D341Med (cell line): Measurements from ENCODE around the gene RABEP2.
"Not testable (repeated sequence)": the region's sequence is repeated elsewhere in the genome, so short reads cannot be mapped to it uniquely, and the experiment has no call there.

ENCODE experiments used
- DNase-seq: peaks from one replicate; pipeline ENCODE4 v3.0.0; 2012; ENCODE audit warnings: low spot score

Gene RABEP2, protein sequence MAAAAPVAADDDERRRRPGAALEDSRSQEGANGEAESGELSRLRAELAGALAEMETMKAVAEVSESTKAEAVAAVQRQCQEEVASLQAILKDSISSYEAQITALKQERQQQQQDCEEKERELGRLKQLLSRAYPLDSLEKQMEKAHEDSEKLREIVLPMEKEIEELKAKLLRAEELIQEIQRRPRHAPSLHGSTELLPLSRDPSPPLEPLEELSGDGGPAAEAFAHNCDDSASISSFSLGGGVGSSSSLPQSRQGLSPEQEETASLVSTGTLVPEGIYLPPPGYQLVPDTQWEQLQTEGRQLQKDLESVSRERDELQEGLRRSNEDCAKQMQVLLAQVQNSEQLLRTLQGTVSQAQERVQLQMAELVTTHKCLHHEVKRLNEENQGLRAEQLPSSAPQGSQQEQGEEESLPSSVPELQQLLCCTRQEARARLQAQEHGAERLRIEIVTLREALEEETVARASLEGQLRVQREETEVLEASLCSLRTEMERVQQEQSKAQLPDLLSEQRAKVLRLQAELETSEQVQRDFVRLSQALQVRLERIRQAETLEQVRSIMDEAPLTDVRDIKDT

DNA sequence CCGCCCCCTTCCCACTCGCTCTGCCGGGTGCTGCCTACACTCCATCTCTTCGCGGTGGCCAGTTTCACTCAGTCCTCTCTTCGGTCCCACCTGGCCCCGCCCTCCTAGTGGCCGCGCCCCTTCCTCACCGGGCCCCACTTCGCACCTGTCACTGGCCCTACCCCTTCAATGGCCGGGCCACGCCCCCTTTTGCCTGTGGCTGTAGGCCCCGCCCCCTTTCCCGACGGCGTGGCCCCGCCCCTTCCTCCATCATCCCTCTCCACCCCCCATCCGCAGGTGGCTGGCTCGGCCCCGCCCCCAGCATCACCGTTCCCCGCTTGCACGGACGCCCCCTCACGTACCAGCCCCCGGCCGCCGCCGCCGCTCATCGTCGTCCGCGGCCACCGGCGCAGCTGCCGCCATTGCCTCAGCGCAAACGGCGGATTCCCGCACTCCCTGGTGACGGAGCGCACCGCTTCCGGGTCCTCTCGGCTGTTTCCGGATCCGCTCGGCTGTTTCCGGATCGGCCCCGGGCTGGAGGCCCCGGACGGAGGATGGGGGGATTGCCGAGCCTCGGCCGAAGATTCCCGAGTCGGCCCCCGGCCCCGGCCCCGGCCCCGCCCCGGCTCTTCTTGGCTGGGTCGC lies at the start of gene RABEP2:
RABEP2 (minus strand) TSS at position 477 of the 624 bp plus-strand sequence; CDS start at position 402, 75 bp downstream.
- peak; percentile 98 for DNase-seq

DNA sequence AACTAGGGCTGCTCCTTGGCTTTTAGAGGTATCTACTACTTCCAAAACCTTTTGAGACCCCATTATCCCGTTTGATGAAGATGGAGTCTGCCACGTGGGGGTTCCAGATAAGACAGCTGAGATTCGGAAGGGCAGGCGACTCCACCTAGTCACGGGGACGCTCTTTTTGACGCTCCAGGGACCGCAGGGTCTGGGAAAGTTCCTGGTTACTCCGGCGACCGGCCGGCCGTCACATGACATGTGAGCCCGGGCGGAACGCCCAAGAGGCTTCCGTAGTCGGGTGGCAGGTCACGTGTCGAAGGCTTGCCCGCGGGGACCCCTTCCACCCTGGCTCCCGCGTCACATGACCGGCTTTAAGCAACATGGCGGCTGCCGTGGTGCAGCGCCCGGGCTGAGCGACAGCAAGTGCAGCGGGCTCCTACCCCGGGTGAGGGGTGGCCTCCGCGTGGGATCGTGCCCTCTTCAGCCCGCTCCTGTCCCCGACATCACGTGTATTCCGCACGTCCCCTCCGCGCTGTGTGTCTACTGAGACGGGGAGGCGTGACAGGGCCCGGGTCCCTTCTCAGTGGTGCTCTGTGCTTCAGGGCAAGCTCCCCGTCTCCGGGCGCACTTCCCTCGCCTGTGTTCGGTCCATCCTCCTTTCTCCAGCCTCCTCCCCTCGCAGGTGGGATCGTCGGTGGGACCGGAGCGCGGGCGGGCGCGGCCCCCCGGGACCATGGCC lies 49.6 kb upstream of the RABEP2 start, which contains the start of gene SPNS1:
SPNS1 (plus strand) TSS at position 342 of the 721 bp plus-strand sequence; CDS start at position 716, 374 bp downstream.
- DNase-seq, result peak; percentile 98

DNA sequence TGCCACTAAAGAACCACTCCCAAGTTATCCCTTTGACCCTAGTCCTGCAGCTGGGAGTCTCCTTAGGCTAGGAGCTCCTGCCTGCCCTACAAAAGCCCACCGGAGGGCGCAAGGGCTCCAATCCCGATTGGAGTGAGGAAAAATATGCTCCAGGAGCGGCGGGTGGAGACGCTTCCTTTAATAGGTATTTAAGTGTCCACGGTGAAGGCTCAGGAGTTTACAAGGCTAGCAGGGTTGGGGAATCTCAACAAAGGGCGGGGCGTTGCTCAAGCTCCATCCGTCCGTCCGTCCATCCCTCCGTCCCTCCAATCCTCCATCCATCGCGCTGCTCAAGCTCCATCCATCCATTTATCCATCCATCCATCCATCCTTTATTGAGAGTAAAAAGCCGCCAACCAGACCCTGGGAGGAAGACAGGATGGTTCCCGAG lies 49.0 kb upstream of the RABEP2 start:
- DNase-seq, result peak; percentile 80

DNA sequence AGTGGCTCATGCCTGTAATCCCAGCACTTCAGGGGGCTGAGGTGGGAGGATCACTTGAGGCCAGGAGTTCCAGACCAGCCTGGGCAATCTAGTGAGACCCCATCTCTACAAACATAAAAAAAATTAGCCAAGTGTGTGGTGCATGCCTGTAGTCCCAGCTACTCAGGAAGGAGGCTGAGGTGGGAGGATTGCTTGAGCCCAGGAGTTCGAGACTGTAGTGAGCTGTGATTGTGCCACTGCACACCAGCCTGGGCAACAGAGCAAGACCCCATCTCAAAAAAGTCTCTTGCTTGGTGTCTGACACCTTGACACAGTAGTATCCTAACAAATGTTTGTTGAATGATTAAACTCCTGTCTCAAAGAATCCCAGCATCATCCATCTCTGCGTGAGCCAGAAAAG lies 44.7 kb upstream of the RABEP2 start:
- DNase-seq, result not testable (repeated sequence)

DNA sequence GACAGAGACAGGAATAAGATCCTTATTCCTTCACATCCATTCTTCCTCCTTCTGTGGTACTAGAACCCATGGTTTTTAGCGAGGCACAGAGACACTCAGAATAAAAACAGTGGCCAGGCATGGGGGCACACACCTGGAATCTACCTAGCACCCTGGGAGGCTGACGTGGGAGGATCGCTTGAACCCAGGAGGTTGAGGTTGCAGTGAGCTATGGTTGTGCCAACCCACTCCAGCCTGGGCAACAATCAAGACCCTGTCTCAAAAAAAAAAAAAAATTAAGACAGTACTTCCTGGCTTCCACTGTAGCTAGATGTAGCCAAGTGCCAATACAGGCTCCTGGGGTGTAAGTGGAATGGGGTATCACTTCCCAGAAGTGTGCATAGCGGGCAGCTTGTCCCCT lies 42.1 kb upstream of the RABEP2 start:
- DNase-seq, result no peak

DNA sequence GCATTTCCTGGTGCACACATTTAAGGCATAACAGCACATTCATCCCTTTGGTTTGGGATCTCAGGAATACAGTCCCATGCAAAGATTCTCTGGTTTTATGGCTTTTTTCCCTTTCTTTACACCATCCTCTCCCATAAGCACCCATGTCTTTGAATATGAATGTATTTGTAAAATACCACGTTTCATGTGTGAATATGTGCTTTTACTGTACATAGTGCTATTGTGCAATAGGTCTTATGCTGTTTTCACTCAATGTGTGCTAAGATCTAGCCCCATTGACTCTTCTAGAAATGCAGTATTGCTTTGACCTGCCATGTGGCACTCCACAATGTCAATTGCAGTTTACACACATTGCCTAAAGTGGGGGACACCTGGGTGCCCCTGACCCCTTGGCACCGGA lies 39.5 kb upstream of the RABEP2 start:
- DNase-seq, result no peak

DNA sequence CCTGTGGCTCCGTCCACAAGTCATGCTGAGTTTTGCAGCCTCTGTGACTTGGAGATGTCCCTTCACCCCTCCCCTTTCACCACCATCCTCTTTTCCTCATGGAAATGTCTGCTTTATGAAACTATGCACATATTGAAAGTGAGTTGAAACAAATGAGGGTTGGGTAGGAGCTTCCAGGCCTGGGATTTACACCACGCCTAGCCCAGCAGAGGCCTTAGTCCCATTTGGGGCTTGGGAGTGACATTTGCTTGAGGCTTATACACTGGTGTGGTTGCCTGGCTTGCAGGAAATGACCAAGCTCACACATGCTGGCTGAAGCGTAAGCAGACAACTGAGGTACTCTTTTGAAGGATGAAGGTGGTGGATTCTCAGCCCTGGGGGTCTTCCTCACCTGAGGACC lies 39.0 kb upstream of the RABEP2 start:
- no peak for DNase-seq

DNA sequence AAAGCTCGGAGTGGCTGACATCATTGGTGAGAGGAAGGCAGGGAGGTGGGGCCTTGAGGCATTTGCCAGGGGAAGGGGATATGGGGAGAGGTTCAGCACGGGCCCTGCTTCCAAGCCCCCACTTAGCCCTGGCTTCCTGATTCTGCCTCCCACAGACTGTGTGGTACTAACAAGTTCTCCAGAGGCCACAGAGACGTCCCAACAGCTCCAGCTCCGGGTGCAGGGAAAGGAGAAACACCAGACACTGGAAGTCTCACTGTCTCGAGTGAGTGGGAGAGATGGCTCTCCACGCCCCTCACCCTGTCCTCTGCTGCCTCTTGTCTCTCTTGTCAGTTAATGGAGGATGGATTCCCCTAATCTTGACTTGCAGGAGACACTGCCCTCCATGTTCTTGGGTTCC lies 33.8 kb upstream of the RABEP2 start:
- no peak for DNase-seq

DNA sequence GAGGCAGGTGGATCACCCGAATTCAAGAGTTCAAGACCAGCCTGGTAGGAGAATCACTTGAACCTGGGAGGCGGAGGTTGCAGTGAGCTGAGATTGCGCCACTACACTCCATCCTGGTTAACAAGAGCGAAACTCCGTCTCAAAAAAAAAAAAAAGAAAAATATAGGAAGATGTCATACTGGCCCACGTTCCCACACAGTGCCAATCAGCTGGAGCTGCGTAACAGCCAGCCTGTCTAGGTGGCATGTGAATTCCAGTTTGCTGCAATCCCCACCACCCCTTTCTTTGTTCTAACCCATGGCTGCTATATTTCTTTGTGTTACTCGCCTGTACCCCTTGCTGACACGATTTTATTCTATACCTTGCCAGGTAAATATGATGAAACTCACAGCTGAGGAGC lies 33.2 kb upstream of the RABEP2 start:
- no peak for DNase-seq

DNA sequence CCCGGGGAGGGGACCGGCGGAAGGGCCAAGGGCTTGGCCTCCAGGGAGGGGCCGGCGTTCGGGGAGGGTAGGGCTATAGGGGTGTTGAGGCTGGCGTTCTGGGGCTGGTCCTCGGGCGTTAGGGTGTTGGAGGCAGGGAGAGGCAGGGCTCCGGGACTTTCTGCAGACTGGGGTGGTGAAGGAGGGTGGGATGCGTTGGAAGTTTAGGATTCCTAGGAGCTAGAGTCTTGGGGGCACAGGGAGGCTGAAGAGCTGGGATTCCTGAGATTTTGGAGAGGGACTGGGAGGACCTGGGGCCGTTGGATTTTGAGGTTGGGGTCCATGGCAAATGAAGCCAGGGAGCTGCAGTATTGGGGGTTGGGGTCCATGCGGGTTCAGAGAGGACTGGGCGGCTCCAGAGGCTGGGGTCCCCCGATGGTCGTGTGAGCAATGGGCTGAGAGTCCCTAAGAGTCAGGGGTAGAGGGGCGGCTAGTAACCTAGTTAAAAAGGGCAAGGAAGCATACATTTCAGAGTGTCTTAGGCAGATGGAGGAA lies 26.4 kb upstream of the RABEP2 start:
- no peak for DNase-seq

DNA sequence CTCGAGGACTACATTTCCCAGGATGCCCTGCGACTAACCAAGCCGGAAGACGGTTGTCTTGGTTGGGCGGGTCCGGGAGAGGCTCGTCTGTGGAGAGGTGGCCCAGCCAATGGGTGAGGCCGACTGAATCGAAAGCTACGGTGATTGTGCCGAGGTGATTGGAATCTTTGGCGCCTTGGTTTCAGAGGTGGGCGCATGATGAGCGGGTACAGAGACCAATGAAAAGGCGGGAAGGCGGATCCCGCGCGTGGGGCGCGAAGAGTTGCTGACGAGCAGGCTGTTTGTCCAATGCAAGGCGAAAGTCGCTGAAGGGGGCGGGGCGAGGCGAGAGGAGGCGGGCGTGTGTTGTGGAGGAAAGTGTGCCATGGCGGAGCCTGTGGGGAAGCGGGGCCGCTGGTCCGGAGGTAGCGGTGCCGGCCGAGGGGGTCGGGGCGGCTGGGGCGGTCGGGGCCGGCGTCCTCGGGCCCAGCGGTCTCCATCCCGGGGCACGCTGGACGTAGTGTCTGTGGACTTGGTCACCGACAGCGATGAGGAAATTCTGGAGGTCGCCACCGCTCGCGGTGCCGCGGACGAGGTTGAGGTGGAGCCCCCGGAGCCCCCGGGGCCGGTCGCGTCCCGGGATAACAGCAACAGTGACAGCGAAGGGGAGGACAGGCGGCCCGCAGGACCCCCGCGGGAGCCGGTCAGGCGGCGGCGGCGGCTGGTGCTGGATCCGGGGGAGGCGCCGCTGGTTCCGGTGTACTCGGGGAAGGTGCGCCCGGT lies 25.8 kb upstream of the RABEP2 start, which contains the start of gene NFATC2IP:
NFATC2IP (plus strand) TSS at position 290 of the 762 bp plus-strand sequence; CDS start at position 365, 75 bp downstream.
- peak; percentile 96 for DNase-seq

DNA sequence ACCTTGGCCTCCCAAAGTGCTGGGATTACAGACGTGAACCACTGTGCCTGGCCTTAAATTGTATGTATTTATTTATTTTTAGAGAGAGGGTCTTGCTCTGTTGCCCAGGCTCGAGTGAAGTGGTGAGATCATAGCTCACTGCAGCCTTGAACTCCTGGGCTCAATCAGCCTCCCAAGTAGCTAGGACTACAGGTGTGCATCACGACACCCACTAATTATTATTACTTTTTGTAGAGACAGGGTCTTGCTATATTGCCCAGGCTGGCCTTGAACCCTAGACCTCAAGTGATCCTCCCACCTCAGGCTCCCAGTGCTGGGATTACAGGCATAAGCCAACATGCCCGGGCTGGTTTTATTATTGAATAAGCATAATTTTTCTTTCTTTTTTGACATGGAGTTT lies 21.6 kb upstream of the RABEP2 start:
- no peak for DNase-seq

DNA sequence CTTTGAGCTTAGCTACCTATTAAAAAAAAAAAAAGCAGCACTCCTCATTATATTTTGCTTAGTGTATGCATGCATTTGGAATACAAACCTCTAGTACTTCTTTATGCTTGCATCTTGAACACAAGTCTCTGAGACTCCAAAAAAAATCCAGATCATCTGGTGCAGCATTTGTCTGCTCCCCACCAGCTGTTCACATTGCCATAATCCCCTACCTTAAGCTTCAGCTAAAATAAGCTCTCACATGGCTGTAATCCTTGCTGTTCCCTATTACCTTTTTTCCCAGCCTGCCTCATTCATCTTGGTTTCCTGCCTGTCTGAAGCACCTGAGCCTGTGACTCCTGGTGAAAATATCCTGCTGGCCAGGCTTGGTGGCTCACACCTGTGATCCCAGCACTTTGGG lies 18.2 kb upstream of the RABEP2 start:
- DNase-seq, result peak; percentile 58

DNA sequence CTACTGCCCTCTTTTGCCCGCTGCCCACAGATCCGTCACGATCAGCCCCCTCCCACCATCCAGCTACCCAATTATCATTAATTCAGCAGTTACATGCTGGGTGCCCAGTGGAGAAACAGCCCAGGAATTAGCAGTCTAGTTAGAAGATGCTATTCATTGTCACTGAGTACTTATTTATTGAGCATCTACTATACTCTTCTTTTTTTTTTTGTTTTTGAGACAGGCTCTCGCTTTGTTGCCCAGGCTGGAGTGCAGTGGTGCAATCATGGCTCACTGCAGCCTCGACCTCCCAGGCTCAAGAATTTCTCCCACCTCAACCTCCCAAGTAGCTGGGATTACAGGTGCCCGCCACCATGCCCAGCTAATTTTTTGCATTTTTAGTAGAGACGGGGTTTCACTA lies 14.8 kb upstream of the RABEP2 start:
- DNase-seq, result not testable (repeated sequence)

DNA sequence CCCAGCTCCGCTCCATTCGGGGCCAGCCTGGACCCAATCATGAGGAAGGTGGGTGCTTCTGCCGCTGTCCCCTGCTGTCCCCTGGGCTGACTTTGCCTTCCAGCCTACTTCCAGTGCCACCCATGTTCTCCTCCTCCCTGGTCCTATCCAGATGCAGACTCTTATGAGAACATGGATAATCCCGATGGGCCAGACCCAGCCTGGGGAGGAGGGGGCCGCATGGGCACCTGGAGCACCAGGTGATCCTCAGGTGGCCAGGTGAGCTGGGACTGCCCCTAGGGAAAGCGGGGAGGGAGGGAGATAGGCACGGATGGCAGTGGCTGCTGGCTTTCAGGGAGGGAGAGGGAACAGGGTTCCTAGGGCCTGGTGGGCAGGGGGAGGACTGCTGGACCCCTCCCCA lies 13.7 kb upstream of the RABEP2 start:
- no peak for DNase-seq

DNA sequence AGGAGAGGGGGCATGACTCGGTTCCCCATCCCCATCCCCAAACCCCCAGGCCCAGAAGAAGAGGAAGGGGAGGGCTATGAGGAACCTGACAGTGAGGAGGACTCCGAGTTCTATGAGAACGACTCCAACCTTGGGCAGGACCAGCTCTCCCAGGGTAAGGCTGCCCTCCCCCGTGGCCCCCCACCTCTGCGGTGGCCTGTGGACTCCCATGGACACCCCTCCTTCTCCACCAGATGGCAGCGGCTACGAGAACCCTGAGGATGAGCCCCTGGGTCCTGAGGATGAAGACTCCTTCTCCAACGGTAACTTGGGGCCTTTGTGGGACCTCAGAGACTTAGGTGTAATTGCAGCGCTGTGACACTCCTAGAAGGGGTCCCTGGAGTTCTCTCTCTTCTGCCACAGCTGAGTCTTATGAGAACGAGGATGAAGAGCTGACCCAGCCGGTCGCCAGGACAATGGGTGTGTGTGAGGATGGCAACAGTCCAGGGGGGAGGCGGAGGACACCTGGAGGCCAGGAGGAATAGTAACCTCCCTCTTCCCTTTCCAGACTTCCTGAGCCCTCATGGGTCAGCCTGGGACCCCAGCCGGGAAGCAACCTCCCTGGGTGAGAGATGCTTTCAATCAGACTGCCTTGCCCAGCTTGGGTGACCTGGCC lies 12.3 kb upstream of the RABEP2 start:
- DNase-seq, result no peak

DNA sequence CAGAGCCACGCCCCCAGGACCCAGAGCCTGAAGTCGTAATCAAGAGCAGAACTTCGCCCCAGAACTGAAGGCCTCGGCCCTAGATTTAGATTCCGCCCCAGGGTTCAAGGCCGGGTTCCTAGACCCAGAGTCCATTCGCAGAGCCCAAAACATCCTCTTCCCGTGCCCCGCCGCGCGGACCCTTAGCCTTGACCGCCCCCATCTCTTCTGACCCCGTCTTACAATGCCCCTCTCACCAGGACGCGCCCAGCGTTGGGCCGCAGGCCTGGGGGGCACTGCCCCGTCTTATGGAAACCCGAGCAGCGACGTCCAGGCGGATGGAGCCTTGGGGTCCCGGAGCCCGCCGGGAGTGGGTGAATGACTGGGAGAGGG lies 11.7 kb upstream of the RABEP2 start:
- no peak for DNase-seq

DNA sequence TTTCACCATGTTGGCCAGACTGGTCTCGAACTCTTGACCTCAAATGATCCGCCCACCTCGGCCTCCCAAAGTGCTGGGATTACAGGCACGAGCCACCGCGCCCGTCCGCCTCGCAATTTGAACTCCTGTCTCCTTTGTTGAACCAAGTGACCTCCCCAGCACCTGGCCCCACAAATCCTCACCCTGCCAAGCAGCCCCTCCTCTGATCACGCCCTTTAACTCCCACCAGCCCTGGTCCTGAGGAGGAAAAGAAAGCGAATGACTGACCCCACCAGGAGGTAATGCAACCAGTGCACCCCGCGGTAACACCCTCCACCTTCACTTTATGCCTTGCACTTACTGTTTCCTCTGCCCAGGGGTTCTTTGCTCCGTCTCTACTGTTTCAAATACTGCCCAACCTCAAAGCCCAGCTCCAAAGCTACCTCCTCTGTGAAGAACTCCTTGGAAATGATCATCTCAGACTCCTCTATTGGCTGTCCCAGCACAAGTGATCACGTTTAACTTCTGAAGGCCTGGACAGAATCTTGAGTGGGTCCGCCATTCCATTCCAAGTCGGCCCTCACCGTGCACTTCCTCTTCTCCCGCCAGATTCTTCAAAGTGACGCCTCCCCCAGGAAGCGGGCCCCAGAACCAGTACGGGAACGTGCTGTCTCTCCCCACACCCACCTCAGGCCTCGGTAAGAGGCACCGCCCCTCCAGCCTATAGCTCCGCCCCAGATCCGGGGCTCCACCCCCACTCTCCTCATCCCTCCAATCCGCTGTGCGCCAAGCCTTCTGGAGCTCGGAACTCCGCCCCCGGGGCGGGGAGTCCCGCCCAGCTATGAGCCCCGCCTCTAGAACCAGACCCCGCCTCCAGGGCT lies 11.1 kb upstream of the RABEP2 start:
- DNase-seq, result peak; percentile 65

DNA sequence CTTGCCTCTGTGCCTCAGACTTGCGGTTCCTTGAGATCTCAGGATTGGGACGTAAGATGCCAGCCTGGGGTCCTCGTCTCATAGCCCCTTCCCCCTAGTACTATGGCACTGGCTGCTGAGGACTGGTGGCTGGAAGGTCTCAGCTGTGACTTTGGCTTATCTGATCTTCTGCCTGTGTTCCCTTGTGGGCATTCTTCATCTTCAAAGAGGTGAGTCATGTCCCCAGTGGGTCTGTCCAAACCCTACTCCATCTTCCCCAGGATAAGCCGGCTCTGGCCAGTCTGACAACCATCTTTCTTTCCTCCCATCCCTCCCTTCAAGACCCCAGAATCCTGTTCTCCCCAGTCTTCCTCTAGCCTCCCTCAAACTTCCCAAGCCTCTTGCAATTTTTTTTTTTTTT lies 10.3 kb upstream of the RABEP2 start:
- no peak for DNase-seq

DNA sequence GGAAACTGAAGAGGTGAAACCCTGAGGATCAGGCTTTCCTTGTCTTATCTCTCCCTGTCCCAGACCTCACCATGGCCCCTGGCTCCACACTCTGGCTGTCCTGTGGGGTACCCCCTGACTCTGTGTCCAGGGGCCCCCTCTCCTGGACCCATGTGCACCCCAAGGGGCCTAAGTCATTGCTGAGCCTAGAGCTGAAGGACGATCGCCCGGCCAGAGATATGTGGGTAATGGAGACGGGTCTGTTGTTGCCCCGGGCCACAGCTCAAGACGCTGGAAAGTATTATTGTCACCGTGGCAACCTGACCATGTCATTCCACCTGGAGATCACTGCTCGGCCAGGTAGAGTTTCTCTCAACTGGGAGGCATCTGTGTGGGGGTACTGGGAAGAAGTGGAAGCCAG lies 8.1 kb upstream of the RABEP2 start:
- no peak for DNase-seq
